HEK293T (cell line): ENCODE data around the gene CROCC.
"Not testable (repeated sequence)": the region's sequence is repeated elsewhere in the genome, so short reads cannot be mapped to it uniquely, and the experiment has no call there.

ENCODE experiments used
- ARNT ChIP-seq: fragments of 450-650 bp; IDR thresholded peaks from 2 replicates; pipeline ENCODE4 v1.6.1; 2017; ENCODE audit warnings: mild to moderate bottlenecking
- BHLHE40 ChIP-seq: fragments of 450-650 bp; IDR thresholded peaks from 2 replicates; pipeline ENCODE4 v1.6.1; 2016; ENCODE audit warnings: mild to moderate bottlenecking, moderate library complexity, borderline replicate concordance
- CTBP1 ChIP-seq: fragments of 450-650 bp; IDR thresholded peaks from 2 replicates; pipeline ENCODE4 v1.6.1; 2016; ENCODE audit warnings: borderline replicate concordance
- FOXK2 ChIP-seq: fragments of 450-650 bp; IDR thresholded peaks from 2 replicates; pipeline ENCODE4 v1.6.1; 2016; ENCODE audit warnings: mild to moderate bottlenecking
- FOXM1 ChIP-seq: fragments of 450-650 bp; IDR thresholded peaks from 2 replicates; pipeline ENCODE4 v1.6.1; 2017; ENCODE audit warnings: mild to moderate bottlenecking, borderline replicate concordance
- SP1 ChIP-seq: fragments of 450-650 bp; IDR thresholded peaks from 2 replicates; pipeline ENCODE4 v1.6.1; 2017

DNA sequence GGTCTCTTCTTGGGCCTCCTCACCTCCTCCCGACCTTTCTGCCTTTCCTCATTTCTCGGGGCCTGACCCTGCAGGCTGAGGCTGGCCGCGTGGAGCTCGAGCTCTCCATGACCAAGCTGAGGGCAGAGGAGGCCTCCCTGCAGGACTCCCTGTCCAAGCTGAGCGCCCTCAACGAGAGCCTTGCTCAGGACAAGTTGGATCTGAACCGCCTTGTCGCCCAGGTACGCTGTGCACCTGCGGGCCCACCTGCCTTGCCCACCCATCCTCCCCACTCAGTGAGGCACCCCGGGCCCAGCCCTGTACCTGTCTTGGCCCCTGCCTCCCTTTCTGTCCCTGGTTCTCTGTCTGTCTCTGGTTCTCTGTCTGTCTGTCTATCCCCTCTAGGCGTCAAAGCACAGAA is 24.5 kb downstream of the CROCC start:
- TF ChIP-seq BHLHE40, SP1, FOXK2, ARNT, CTBP1, FOXM1: not testable (repeated sequence)
